Muscle layer of colon (tissue), 2 donors: Measurements from ENCODE around the gene CGNL1.

Experiments
- H3K27ac ChIP-seq: one replicate; pipeline ENCODE4 v1.7.0; 2013; ENCODE audit warnings: low read depth, mild to moderate bottlenecking, low read length, moderate library complexity
- H3K27me3 ChIP-seq, 2 donors: one replicate each; pipeline ENCODE4 v1.7.0; 2013; ENCODE audit warnings: low read length in 2 of 2, mild to moderate bottlenecking in 2 of 2; ENCODE audit not compliant: insufficient read depth in 2 of 2, control insufficient read depth in 1 of 2
- H3K36me3 ChIP-seq: one replicate; pipeline ENCODE4 v1.7.0; 2013; ENCODE audit warnings: mild to moderate bottlenecking, low read length; ENCODE audit not compliant: insufficient read depth
- H3K4me1 ChIP-seq: one replicate; pipeline ENCODE4 v1.7.0; 2013; ENCODE audit warnings: mild to moderate bottlenecking, low read length; ENCODE audit not compliant: insufficient read depth
- H3K4me3 ChIP-seq, 2 donors: one replicate each; pipeline ENCODE4 v1.7.0; 2013; ENCODE audit warnings: low read length in 2 of 2, low read depth in 1 of 2, mild to moderate bottlenecking in 1 of 2, moderate library complexity in 1 of 2
- H3K9ac ChIP-seq: one replicate; pipeline ENCODE4 v1.7.0; 2013; ENCODE audit warnings: low read length
- H3K9me3 ChIP-seq: one replicate; pipeline ENCODE4 v1.7.0; 2013; ENCODE audit warnings: mild to moderate bottlenecking, low read length
- donor health status: abdominal sarcoma.
- donor health status: Adenocarcinoma of cecum.

The CGNL1 gene

DNA sequence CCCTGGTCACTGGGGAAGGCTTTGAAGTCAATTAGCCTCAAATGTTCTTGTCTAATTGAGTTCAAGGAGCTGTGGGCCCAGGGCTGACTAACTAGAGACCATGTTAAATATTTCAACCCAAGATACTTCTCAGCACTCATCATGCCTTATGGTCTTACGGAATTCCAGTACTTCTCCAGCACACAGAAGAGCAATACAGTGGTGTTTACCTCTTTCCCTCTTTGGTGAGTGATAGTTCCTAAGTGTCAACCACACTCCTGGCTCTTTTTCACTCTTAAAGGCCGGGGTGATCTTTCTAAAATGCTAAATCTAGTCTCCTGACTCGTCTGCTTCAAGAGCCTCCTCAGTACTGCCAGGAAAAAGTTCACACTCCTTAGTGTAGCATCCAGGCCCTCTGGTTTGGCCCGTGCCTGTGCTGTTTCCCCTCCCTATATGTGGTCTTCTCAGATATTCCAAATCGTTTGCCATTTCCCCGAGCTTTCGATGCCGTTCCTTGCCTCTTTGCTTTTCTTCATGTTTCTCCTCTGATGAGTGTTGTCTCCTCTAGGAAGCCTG, 220.1 kb downstream of the CGNL1 start:
- no peaks in the 10 kb centered on the region for H3K36me3 ChIP-seq
- no peak overlapping the region for H3K27ac ChIP-seq
- no peaks in the 10 kb centered on the region for H3K9me3 ChIP-seq
- H3K4me3 ChIP-seq = no peak overlapping the region
- H3K27me3 ChIP-seq = peaks cover 0 to under 1% of the 10 kb centered on the region in 2 donors
- no peak overlapping the region for H3K9ac ChIP-seq
- peaks cover 53% of the 10 kb centered on the region for H3K4me1 ChIP-seq

GRCh38 chr15:57596978-57597377, 220.7 kb downstream of the CGNL1 start:
- H3K9me3 ChIP-seq = no peaks in the 10 kb centered on the region
- no peak overlapping the region for H3K9ac ChIP-seq
- H3K36me3 ChIP-seq = no peaks in the 10 kb centered on the region
- H3K4me1 ChIP-seq = peaks cover 52% of the 10 kb centered on the region
- no peak overlapping the region for H3K27ac ChIP-seq
- H3K27me3 ChIP-seq = no peaks in the 10 kb centered on the region
- no peak overlapping the region for H3K4me3 ChIP-seq

DNA sequence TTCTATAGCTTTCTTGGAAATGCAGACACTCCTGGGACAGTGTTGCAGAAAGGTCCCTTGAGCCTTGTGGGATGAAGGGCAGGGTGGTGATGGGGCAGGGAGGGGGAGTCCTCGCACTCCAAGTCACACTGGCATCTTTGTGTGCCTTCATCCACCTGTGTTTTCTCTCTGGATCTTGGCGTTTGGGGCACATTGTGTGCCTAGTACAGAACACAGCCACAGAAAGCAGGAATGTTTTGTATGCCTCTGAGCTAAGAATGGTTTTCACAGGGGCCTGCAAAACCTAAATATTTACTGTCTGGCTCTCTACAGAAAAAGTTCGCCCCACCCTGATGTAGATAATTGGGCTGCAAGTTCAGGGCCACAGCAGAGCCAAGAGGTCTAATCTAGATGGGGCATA, 221.1 kb downstream of the CGNL1 start:
- Histone ChIP-seq H3K4me1 (peaks cover 52% of the 10 kb centered on the region), H3K9me3 (no peaks in the 10 kb centered on the region), H3K4me3 (no peak overlapping the region), H3K36me3 (no peaks in the 10 kb centered on the region), H3K27me3 (no peaks in the 10 kb centered on the region), H3K9ac (no peak overlapping the region), H3K27ac (no peak overlapping the region)

DNA sequence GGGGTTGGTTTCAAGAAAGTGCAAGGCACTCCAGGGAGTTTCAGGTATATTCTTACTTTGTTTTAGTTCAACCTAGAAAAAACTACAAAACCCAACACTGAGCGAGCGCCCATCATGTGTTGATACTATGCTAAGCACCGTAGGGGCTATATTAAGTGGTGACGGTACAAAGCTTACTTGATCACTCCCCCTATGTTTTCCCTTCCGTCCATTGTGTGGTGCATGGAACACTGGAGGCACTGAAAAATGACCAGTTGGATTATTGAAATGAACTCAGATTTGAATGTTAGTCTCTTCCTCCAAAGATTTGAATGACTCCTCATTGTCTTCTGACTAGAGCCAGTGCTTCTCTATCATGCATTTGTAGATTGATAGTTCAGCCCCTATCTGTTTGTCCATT, 222.0 kb downstream of the CGNL1 start:
- Histone ChIP-seq H3K4me1 (peaks cover 52% of the 10 kb centered on the region), H3K27ac (no peak overlapping the region), H3K36me3 (no peaks in the 10 kb centered on the region), H3K9me3 (no peaks in the 10 kb centered on the region), H3K4me3 (no peak overlapping the region), H3K27me3 (no peaks in the 10 kb centered on the region), H3K9ac (no peak overlapping the region)

DNA sequence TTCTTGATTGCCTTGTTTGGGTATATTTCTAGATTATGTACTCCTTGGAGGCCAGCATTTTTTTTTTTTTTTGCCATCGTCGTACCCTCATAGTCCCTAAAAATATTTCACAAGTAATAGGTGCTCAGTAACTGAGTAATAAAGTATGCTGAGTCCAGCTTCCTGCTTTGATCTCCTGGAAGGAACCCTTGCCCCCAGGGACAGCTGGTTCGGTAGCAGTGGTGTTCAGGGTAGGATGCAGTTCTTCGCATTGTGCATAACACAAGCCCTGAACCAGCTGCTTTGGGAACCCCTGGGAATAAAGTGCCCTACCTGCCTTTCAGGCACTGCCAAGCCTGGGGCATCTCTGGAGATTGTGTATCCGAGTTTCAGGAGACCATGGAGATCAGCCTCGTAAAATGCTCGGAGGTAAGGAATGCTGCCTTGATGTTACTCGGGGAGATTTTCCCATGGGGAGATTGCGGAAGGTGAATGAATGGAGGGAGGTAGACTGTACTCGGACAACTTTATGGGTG, 223.0 kb downstream of the CGNL1 start:
- H3K9me3 ChIP-seq = no peaks in the 10 kb centered on the region
- no peaks in the 10 kb centered on the region for H3K27me3 ChIP-seq
- no peaks in the 10 kb centered on the region for H3K36me3 ChIP-seq
- H3K4me1 ChIP-seq = peaks cover 52% of the 10 kb centered on the region
- H3K4me3 ChIP-seq = no peak overlapping the region
- H3K9ac ChIP-seq = no peak overlapping the region
- H3K27ac ChIP-seq = no peak overlapping the region

DNA sequence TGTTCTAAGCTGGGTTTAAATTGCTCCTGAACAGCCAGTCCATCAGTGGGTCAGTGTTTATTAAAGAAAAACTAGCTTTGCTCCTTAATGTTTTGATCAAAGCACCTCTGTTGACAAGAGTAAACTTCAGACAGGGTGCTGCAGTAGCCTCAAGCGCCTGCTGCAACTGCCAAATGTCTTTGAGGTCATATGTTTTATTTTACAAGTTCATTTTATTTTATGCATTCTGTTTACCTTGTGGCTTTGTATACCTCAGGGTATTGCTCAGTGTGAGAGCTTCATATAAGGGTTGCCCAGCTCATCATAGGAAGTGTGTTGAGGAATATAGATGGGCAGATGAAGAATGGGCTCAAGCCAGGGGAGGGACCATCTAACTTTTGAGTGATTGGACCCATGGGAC, 223.9 kb downstream of the CGNL1 start:
- Histone ChIP-seq H3K36me3 (no peaks in the 10 kb centered on the region), H3K4me1 (peaks cover 44% of the 10 kb centered on the region), H3K9ac (no peak overlapping the region), H3K27ac (no peak overlapping the region), H3K9me3 (no peaks in the 10 kb centered on the region), H3K4me3 (no peak overlapping the region), H3K27me3 (no peaks in the 10 kb centered on the region)
